ENCODE measurements around the gene NOL7.

Gene NOL7

DNA sequence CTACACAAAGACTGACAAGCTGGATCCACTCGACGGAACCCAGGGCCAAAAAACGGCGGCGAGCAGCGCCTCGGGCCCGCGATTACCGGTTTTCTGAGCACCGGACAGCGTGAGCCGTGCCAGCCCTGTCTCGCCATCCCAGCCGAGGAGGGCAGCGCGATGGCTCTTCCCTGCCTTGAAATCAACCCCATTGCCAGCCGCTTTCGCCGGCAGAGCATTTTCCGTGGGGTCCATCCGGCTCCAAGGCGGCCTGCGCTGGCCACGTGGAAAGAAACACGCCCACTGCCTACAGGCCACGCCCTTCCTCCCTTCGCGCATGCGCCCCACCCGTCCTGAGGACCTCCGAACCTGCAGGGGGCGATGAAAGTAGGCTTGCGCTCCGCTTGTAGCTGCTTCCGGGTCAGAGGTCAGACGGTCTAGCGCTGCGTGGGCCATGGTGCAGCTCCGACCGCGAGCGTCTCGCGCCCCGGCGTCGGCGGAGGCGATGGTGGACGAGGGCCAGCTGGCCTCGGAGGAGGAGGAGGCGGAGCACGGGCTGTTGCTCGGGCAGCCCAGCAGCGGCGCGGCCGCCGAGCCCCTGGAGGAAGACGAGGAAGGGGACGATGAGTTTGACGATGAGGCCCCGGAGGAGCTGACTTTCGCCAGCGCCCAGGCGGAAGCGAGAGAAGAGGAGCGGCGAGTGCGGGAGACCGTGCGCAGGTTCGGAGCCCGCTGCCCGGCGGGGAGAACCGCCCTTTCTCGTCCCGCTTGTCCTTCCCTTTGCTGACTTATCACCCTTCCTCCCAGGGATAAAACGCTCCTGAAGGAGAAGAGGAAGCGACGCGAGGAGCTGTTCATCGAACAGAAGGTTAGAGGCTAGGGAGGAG is at the start of gene NOL7:
Gene NOL7 (plus strand): TSS at position 410 of the 866 bp plus-strand sequence. CDS start 24 bp downstream, at position 434.
- DNase-seq = peak; percentile 98

GRCh38 chr6:13565921-13566320 is 49.2 kb upstream of the NOL7 start:
- no peak for DNase-seq

GRCh38 chr6:13566500-13566899 is 48.6 kb upstream of the NOL7 start:
- DNase-seq = no peak

DNA sequence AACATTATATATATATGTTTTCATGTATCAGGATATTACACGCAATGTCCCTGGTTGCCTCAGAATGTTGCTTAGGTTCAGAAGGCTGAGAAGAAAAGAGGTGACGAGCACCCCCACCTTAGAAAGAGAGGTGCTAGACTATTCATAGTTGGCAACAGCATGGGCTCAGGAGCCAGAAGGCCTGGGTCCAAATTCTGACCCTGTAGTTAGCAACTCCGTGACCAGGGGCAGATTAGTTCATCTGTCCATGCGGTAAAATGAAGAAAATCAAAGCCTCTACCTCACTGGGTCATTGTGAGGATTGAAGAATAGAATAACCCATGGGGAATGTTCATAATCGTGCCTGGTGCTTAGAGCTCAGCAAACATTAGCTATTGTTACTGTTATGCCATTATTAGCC is 46.2 kb upstream of the NOL7 start:
- no peak for DNase-seq

- no peak for DNase-seq
These were observed 42.9 kb upstream of the NOL7 start for GRCh38 chr6:13572240-13572639.

- DNase-seq = no peak
These were observed 42.0 kb upstream of the NOL7 start for GRCh38 chr6:13572951-13573654.

DNA sequence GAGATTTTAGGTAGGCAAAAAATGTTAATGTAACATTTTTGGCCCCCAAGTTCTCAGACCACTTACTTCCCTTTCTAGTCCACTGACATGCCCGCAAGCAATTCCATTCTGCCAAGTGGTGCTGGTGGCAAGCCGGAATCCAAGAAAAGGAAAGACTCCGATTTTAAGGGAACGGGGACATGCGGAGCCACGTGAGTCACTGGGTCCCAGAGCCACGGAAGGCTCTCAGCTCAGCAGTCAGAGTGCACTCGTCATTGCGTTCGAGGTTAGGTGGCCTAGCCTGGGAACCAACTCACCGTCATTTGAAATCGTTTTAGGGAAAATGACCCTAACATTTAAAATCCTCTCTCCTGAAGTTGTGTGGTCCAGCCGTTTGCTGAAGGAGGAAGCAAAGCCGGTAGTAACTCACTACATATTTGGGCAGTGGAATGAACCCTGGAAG is 41.4 kb upstream of the NOL7 start:
- DNase-seq = peak; percentile 6

DNA sequence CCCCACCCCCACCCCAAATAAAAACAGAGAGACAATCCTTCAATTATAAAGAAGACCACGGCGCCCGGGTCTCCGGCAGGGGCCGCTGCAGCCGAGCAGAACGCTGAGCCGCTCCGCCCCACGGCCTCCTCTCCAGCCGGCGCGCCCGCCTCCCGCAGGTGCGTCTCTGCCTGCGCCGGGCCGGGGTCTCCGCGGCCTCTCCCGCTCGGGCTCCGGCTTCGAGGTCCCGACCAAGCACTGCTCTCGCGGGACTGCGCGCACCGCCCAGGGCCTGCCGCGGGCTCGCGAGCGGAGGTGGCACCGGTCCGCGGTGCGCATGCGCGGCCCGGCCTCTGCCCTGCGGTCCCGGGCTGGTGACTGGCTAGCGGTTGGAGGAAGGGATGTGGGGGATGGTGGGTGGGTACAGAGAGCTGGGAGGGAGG is 41.0 kb upstream of the NOL7 start:
- peak; percentile 95 for DNase-seq

- peak; percentile 83 for DNase-seq
These were observed 40.4 kb upstream of the NOL7 start, which contains the start of gene SIRT5 for GRCh38 chr6:13574571-13575376. TSS of gene SIRT5 (plus strand) at chr6:13574601. CDS start at chr6:13584111, 9,510 bp downstream.

- no peak for DNase-seq
These were observed 39.8 kb upstream of the NOL7 start for GRCh38 chr6:13575377-13575775.

DNA sequence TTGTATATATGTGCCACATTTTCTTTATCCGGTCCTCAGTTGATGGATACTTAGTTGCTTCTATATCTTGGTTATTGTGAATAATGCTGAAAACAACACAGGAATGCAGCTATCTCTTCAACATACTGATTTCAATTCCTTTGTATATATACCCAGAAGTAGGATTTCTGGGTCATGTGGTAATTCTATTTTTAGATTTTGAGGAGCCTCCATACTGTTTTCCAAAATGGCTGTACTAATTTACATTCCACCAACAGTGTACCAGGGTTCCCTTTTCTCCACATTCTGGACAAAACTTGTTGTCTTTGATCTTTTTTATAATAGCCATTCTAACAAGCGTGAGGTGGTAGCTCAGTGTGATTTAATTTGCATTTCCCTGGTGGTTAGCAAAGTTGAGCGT is 39.1 kb upstream of the NOL7 start:
- DNase-seq = no peak

DNA sequence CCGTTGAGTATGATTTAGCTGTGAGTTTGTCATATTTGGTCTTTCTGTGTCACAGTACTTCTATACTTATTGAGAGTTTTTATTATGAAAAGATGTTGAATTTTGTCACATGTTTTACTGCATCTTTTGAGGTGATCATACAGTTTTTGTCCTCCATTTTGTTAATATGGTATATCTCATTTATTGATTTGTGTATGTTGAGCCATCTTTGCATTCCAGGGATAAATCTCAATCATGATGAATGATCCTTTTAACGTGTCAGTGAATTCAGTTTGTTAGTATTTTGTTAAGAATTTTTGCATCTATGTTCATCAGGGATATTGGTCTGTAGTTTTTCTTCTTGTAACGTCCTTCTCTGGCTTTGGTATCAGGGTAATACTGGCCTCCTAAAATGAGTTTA is 37.2 kb upstream of the NOL7 start:
- no peak for DNase-seq

GRCh38 chr6:13579911-13580310 is 35.2 kb upstream of the NOL7 start:
- no peak for DNase-seq

- no peak for DNase-seq
These were observed 33.4 kb upstream of the NOL7 start for GRCh38 chr6:13581700-13582229.

DNA sequence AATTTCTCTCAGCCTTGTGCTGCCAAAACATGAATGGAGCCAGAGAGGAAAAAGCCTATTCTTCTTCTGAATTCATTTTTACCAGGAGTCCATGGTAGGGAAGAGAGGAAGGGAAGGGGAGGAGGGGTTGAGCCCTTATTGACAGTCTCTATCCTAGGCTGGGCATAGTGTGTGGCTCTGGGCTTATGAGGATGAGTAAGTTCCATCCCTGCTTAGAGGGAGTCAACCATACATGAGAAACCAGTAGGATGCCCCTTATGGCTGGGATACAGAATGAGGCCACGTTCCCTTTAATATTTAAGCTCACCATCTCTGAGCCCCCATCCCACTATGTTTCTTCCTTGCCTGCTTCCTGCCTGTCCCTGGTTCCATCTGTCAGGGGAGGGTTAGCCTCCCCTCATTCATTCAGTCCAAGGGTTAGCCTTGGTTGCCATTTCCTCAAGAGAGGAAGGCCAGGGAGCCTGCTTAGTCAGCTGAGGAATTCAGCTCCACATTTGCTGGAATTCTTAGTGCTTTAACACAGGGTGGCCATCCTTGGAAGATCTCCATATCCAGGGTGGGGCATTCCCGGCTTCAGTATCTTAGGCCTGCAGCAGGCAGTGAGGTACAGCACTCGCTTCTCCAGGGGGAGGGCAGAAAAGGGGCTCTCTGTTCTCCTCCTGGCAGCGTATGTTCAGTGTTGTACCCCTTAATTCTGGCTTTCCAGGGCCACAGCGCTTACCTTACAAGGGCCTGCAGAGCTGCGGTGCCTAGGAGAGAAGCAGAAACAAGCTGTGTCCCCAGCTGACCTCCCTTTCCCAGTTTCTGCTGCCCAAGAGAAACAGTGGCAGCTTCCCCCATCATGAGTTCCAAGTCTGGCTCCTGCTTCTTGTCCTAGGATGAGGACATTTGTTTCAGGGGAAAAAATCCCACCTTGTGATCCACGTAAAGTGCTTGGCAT is 28.3 kb upstream of the NOL7 start:
- no peak for DNase-seq

DNA sequence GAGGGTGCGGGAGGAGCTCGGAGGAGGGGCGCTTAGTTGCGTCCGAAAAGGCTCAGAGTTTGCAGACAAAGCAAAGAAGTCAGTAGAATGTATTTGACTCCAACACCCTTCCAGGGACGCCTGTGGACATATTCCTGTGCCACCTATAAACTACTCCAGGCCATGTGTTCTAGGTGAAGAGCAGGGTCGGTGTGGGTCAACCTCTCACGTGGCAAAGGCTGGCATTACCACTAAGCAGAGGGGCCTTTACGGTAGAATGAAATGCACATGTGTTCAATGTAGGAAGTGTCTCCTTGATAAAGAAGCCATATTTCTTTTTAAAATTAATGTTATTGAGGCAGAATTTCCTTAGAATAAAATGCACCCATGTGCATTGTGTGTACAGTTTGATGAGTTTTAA is 25.3 kb upstream of the NOL7 start:
- DNase-seq = no peak

GRCh38 chr6:13590574-13591153 is 24.5 kb upstream of the NOL7 start:
- DNase-seq = no peak

GRCh38 chr6:13591205-13591921 is 23.8 kb upstream of the NOL7 start:
- DNase-seq = no peak

DNA sequence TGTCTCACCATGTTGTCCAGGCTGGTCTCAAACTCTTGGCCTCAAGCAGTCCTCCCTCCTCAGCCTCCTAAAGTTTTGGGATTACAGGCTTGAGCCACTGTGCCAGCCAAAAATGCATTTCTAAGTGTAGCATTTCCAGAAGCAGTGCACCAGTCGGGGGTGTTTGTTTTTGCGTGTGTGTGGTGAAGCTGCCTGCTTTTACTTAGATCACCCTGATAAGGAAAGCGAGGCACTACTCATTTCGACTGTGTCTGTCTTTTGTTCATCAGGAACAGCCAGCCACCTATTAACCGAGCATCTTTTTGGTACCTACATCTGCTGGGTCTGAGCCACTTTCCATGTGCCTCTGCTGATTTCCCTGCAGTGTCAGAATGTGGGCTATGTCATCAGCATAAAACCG is 22.0 kb upstream of the NOL7 start:
- peak; percentile 26 for DNase-seq

DNA sequence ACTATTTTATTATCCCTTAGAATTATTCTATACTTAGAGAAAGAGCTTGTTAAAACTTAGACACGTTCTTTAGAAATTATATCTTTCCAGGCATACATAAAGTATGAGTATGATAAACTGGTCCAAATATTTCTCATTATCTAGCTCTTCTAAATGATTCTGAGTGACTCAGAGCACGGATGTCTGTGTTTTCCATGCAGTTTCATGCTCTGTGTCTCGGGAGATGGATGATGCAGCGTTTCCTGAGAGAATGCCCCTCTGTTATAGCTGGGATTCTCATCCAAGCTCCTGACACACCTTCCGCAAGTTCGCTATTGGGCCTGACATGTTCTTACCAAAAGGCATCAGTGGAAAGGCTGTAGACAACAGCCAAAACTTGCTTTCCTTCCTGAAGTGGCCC is 21.4 kb upstream of the NOL7 start:
- DNase-seq = no peak

- no peak for DNase-seq
These were observed 18.1 kb upstream of the NOL7 start for GRCh38 chr6:13597073-13597472.

Measured in activated CD4-positive, alpha-beta T cell treated with anti-CD3 and anti-CD28 coated beads, Interleukin-2, amount 50 U/mL, for 16 hours (primary cell).